GM21786 (cell line): ENCODE results near the gene MYBPC2.

Source experiments
- ATAC-seq: cut with Tn5 transposase; IDR thresholded peaks from one replicate; pipeline ENCODE4 v1.9.1; 2021; ENCODE audit not compliant: unreplicated experiment

Gene MYBPC2

GRCh38 chr19:50478901-50479715, 46.4 kb downstream of the MYBPC2 start:
- no peak for ATAC-seq

- no peak for ATAC-seq
Observed at GRCh38 chr19:50479761-50480251, 47.1 kb downstream of the MYBPC2 start.

- no peak for ATAC-seq
Observed at GRCh38 chr19:50480281-50481111, 47.8 kb downstream of the MYBPC2 start.

- no peak for ATAC-seq
Observed at GRCh38 chr19:50481351-50482149, 48.9 kb downstream of the MYBPC2 start.

- ATAC-seq: no peak
Observed at GRCh38 chr19:50482271-50482855, 49.7 kb downstream of the MYBPC2 start.

GRCh38 chr19:50482916-50483315, 50.2 kb downstream of the MYBPC2 start:
- no peak for ATAC-seq

- ATAC-seq: no peak
Observed at GRCh38 chr19:50485284-50485955, 52.7 kb downstream of the MYBPC2 start.

GRCh38 chr19:50486823-50487515, 54.3 kb downstream of the MYBPC2 start:
- no peak for ATAC-seq

GRCh38 chr19:50488389-50489194, 55.9 kb downstream of the MYBPC2 start:
- ATAC-seq: no peak

GRCh38 chr19:50489461-50490011, 56.8 kb downstream of the MYBPC2 start:
- no peak for ATAC-seq

GRCh38 chr19:50490411-50490811, 57.7 kb downstream of the MYBPC2 start:
- no peak for ATAC-seq

GRCh38 chr19:50490991-50491472, 58.3 kb downstream of the MYBPC2 start:
- ATAC-seq: no peak

GRCh38 chr19:50492303-50493052, 59.8 kb downstream of the MYBPC2 start:
- no peak for ATAC-seq

- ATAC-seq: no peak
Observed at GRCh38 chr19:50493171-50493570, 60.5 kb downstream of the MYBPC2 start.

GRCh38 chr19:50494186-50495019, 61.7 kb downstream of the MYBPC2 start:
- no peak for ATAC-seq

- ATAC-seq: no peak
Observed at GRCh38 chr19:50495020-50495531, 62.4 kb downstream of the MYBPC2 start.
